ENCODE measurements around the gene PIK3CB. TPM values are rescaled to one million over a fixed set of nuclear protein-coding genes. Genes with fewer than 3 reads are reported as not detected.

The PIK3CB gene
- total and polyA plus RNA-seq, 10 of the 15 experiments (the other 5 are each of a cell fraction or from before 2014, with no cell fraction given) = 5.0 to 18.4 (median 10.4) TPM

DNA sequence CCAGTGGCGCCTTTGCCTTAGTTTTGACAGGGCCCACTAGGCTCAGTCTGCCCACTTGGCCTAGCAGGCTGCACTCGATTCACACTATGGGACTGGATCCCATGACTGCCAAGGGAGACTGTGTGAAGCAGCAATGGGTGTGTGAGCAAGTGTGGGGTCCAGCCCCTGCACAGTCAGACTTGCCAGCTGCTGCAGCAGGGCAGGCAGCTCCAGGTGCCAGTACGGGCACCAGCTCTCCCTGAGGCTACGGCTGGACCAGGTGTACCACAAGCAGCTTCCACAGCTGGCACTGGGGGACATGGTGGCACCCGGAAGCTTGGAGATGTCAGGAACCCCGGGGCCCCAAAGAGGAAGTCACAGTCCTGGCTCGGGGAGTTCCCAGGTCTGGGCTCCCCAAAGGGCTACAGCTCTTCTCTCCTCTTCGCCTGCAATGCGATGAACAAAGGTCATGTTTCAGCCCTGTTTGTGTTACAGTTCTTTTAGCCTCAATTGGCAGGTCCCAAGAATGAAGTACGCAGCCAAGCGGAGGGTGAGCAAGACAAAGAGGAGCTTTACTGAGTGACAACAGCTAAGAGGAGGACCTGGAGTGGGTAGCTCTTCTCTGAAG is 67.1 kb downstream of the PIK3CB start (continued):
- TF ChIP-seq CEBPB (IDR thresholded peaks at IDR 0.05; ENCODE audit: borderline replicate concordance in 1 of 2, low read depth in 2 of 2, low read length in 2 of 2) (no peak), RFX5 (IDR thresholded peaks at IDR 0.05; ENCODE audit: low read depth, low read length) (no peak), HDAC6 (IDR thresholded peaks at IDR 0.05; ENCODE audit: unreplicated experiment) (no peak), MXI1 (IDR thresholded peaks at IDR 0.05; ENCODE audit: low read depth, low read length) (no peak)

DNA sequence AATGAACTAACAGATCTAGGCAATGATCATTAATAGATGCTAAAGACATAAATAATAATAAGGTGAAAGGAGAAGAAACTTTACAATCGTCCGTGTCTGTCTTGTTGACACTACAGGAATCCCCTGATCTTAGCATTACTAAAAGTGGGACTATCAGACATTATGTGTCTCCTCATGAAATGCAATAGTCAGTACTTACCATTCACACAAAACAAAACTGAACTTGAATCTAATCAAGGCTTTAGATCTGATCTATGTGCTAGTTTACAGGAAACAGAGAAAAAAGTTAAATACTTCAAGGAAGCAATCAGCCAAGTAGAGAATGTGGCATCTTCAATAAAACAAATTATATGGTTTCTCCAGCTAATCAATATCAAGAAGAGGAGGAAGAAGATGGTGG is 73.7 kb downstream of the PIK3CB start:
- Histone ChIP-seq H3K4me1 (ENCODE audit: control insufficient read depth, insufficient read depth, low read length) (no peaks in the 10 kb centered on the region), H3K9me3 (replicated peaks; ENCODE audit: control insufficient read depth, insufficient read depth, low read length) (no peaks in the 10 kb centered on the region), H3K36me3 (ENCODE audit: control insufficient read depth in 2 of 2, insufficient read depth in 2 of 2, low read length in 1 of 2) (no peaks in the 10 kb centered on the region), H4K20me1 (ENCODE audit: control insufficient read depth, insufficient read depth) (no peaks in the 10 kb centered on the region), H3K79me2 (ENCODE audit: control insufficient read depth, insufficient read depth, low read length) (no peaks in the 10 kb centered on the region), H3K27ac (ENCODE audit: control insufficient read depth, insufficient read depth) (no peak overlapping the region), H3K4me3 (no peak overlapping the region), H3K27me3 (replicated peaks in 1 of 2; ENCODE audit: control insufficient read depth in 2 of 2, insufficient read depth in 2 of 2, low read length in 1 of 2) (no peaks in the 10 kb centered on the region), H3K9ac (ENCODE audit: control insufficient read depth, insufficient read depth, low read length) (no peak overlapping the region), H3K4me2 (ENCODE audit: control insufficient read depth, insufficient read depth) (no peak overlapping the region), H2AFZ (ENCODE audit: control insufficient read depth, low read depth, low read length) (no peak overlapping the region)
- BruUV-seq (replicated peaks) = no TSS peak
- no peak for FAIRE-seq
- ATAC-seq = no peak
- in situ Hi-C loops (cut with MboI) (no loop called here), intact Hi-C loops (cut with micrococcal nuclease; ENCODE audit: unreplicated experiment) (no loop called here)
- DNase-seq (ENCODE audit: low read depth, low spot score) = no peak
- ChIA-PET SMC1A (ENCODE audit: uncharacterized antibody, unreplicated experiment) (interaction anchor here (2.7 kb wide), 1 partner anchor 155 kb away, joined by 5 read pairs; no protein-coding TSS in a partner anchor), CTCF (no interaction called here), POLR2A (no interaction called here), RAD21 (ENCODE audit: unreplicated experiment) (no interaction called here)
- TF ChIP-seq ZNF207 (IDR thresholded peaks at IDR 0.05; ENCODE audit: borderline replicate concordance) (no peak), RCOR1 (conservative IDR thresholded peaks at IDR 0.05; ENCODE audit: low read depth, low read length) (no peak), NR2F1 (conservative IDR thresholded peaks at IDR 0.05) (no peak), TCF12 (IDR thresholded peaks at IDR 0.05; ENCODE audit: low read depth, low read length) (no peak), ZNF24 (IDR thresholded peaks at IDR 0.05) (no peak), KAT2A (conservative IDR thresholded peaks at IDR 0.05; ENCODE audit: control insufficient read depth, low read depth, low read length) (no peak), MXI1 (IDR thresholded peaks at IDR 0.05; ENCODE audit: low read depth, low read length) (no peak), PML (IDR thresholded peaks at IDR 0.05; ENCODE audit: low read length) (no peak), SMAD1 (IDR thresholded peaks at IDR 0.05; ENCODE audit: low read depth, partially characterized antibody) (no peak), CBX3 (IDR thresholded peaks at IDR 0.05; ENCODE audit: borderline replicate concordance, low read depth) (no peak)
- 37% methylated on average over 2 of the region's 2 CpGs for WGBS (ENCODE audit: insufficient coverage, insufficient replicate concordance, low lambda C conversion rate, missing lambda C conversion rate)
